H9 (cell line): ENCODE data around the gene SIGLEC8. TPM values are rescaled to one million over a fixed set of nuclear protein-coding genes. Genes with fewer than 3 reads are reported as not detected.
"Not testable (repeated sequence)": the region's sequence is repeated elsewhere in the genome, so short reads cannot be mapped to it uniquely, and the experiment has no call there.

Experiments used
- DNase-seq: peaks from one replicate; pipeline ENCODE4 v3.0.0-alpha.2; 2017
- H2AFZ ChIP-seq: one replicate; pipeline ENCODE4 v1.6.1; 2013; ENCODE audit warnings: mild to moderate bottlenecking, low read length, control low read depth, moderate library complexity
- H2AK5ac ChIP-seq: 2 replicates; pipeline ENCODE4 v1.6.1; 2013; ENCODE audit warnings: low read length, control low read depth, mixed read lengths; ENCODE audit not compliant: insufficient read length
- H2BK120ac ChIP-seq: one replicate; pipeline ENCODE4 v1.6.1; 2013; ENCODE audit warnings: low read depth, mild to moderate bottlenecking, low read length, control low read depth, inconsistent platforms; ENCODE audit not compliant: poor library complexity, severe bottlenecking
- H2BK12ac ChIP-seq: 2 replicates; pipeline ENCODE4 v1.6.1; 2013; ENCODE audit warnings: low read length, control low read depth, mixed read lengths, low read depth; ENCODE audit not compliant: insufficient read length
- H2BK15ac ChIP-seq: 2 replicates; pipeline ENCODE4 v1.6.1; 2013; ENCODE audit warnings: low read depth, low read length, control low read depth
- H2BK20ac ChIP-seq: one replicate; pipeline ENCODE4 v1.6.1; 2013; ENCODE audit warnings: low read depth, mild to moderate bottlenecking, low read length, control low read depth, inconsistent platforms; ENCODE audit not compliant: poor library complexity, severe bottlenecking
- H2BK5ac ChIP-seq: 2 replicates; pipeline ENCODE4 v1.6.1; 2013; ENCODE audit warnings: low read length, control low read depth, mixed read lengths; ENCODE audit not compliant: insufficient read length
- H3K14ac ChIP-seq: 2 replicates; pipeline ENCODE4 v1.6.1; 2013; ENCODE audit warnings: low read length, control low read depth; ENCODE audit not compliant: insufficient read depth
- H3K18ac ChIP-seq: 2 replicates; pipeline ENCODE4 v1.6.1; 2013; ENCODE audit warnings: low read depth, mild to moderate bottlenecking, mixed read lengths, low read length, control low read depth; ENCODE audit not compliant: insufficient read length
- H3K23ac ChIP-seq: 2 replicates; pipeline ENCODE4 v1.6.1; 2013; ENCODE audit warnings: low read length, control low read depth, mixed read lengths, low read depth; ENCODE audit not compliant: insufficient read length
- H3K23me2 ChIP-seq: 2 replicates; pipeline ENCODE4 v1.6.1; 2013; ENCODE audit warnings: low read depth, mild to moderate bottlenecking, mixed read lengths, low read length, control low read depth; ENCODE audit not compliant: insufficient read length, poor library complexity, severe bottlenecking
- H3K27ac ChIP-seq: 2 replicates; pipeline ENCODE4 v1.5.1; 2013; ENCODE audit warnings: low read length, control low read depth, mixed read lengths, low read depth; ENCODE audit not compliant: insufficient read length
- H3K27me3 ChIP-seq: 2 replicates; pipeline ENCODE4 v1.6.1; 2013; ENCODE audit warnings: low read length, control low read depth, inconsistent platforms; ENCODE audit not compliant: insufficient read depth
- H3K4ac ChIP-seq: 2 replicates; pipeline ENCODE4 v1.6.1; 2013; ENCODE audit warnings: low read depth, mild to moderate bottlenecking, control low read depth, inconsistent platforms, low read length, moderate library complexity
- H3K4me1 ChIP-seq: 2 replicates; pipeline ENCODE4 v1.6.1; 2013; ENCODE audit warnings: low read length, control low read depth, inconsistent platforms; ENCODE audit not compliant: insufficient read depth
- H3K4me2 ChIP-seq: 2 replicates; pipeline ENCODE4 v1.6.1; 2013; ENCODE audit warnings: low read length, control low read depth, mixed read lengths; ENCODE audit not compliant: insufficient read length, insufficient read depth
- H3K56ac ChIP-seq: 2 replicates; pipeline ENCODE4 v1.6.1; 2013; ENCODE audit warnings: low read depth, mild to moderate bottlenecking, mixed read lengths, low read length, control low read depth; ENCODE audit not compliant: insufficient read length
- H3K79me1 ChIP-seq: 2 replicates; pipeline ENCODE4 v1.6.1; 2013; ENCODE audit warnings: low read depth, mild to moderate bottlenecking, moderate library complexity, low read length, control low read depth, inconsistent platforms; ENCODE audit not compliant: insufficient read depth, poor library complexity, severe bottlenecking
- H3K79me2 ChIP-seq: 2 replicates; pipeline ENCODE4 v1.6.1; 2013; ENCODE audit warnings: low read length, control low read depth, inconsistent platforms; ENCODE audit not compliant: insufficient read depth
- H3K9ac ChIP-seq: 2 replicates; pipeline ENCODE4 v1.6.1; 2013; ENCODE audit warnings: low read length, control low read depth, mixed read lengths; ENCODE audit not compliant: insufficient read length; ENCODE audit errors: extremely low read depth
- H3K9me3 ChIP-seq: one replicate; pipeline ENCODE4 v1.6.1; 2013; ENCODE audit warnings: low read depth, low read length, inconsistent platforms; ENCODE audit not compliant: control insufficient read depth
- H3T11ph ChIP-seq: one replicate; pipeline ENCODE4 v1.6.1; 2013; ENCODE audit warnings: mild to moderate bottlenecking, low read length, control low read depth, inconsistent platforms
- H4K20me1 ChIP-seq: one replicate; pipeline ENCODE4 v1.6.1; 2013; ENCODE audit not compliant: control insufficient read depth, insufficient read length, insufficient read depth
- H4K5ac ChIP-seq: 2 replicates; pipeline ENCODE4 v1.6.1; 2013; ENCODE audit warnings: low read depth, mild to moderate bottlenecking, mixed read lengths, low read length, control low read depth; ENCODE audit not compliant: insufficient read length
- H4K8ac ChIP-seq: replicated peaks from 2 replicates; pipeline ENCODE4 v1.6.1; 2013; ENCODE audit warnings: low read length, control low read depth, mixed read lengths, low read depth; ENCODE audit not compliant: insufficient read length
- H4K91ac ChIP-seq: 2 replicates; pipeline ENCODE4 v1.6.1; 2013; ENCODE audit warnings: low read depth, mild to moderate bottlenecking, moderate library complexity, mixed read lengths, low read length, control low read depth; ENCODE audit not compliant: insufficient read length
- H3K27ac Mint-ChIP-seq, 3 experiments: 2 replicates in 2 of 3; 3 replicates in 1 of 3; pipeline ENCODE4 v1.8.0; 2020 to 2021; ENCODE audit warnings: mixed read lengths in 3 of 3, mild to moderate bottlenecking in 1 of 3, moderate library complexity in 1 of 3
- H3K27me3 Mint-ChIP-seq: 2 replicates; pipeline ENCODE4 v1.8.0; 2021; ENCODE audit warnings: low read depth, mild to moderate bottlenecking, moderate library complexity, mixed read lengths
- H3K36me3 Mint-ChIP-seq, 3 experiments: 2 replicates in 2 of 3; 3 replicates in 1 of 3; pipeline ENCODE4 v1.8.0; 2020 to 2021; ENCODE audit warnings: low read depth in 3 of 3, mixed read lengths in 3 of 3; ENCODE audit not compliant: insufficient read depth in 1 of 3
- H3K4me1 Mint-ChIP-seq, 2 experiments: 2 replicates each; pipeline ENCODE4 v1.8.0; 2020; ENCODE audit warnings: mixed read lengths in 2 of 2
- H3K4me3 Mint-ChIP-seq, 2 experiments: 2 replicates in 1 of 2; 3 replicates in 1 of 2; pipeline ENCODE4 v1.8.0; 2020 to 2021; ENCODE audit warnings: mild to moderate bottlenecking in 2 of 2, mixed read lengths in 2 of 2, moderate library complexity in 1 of 2
- H3K9me3 Mint-ChIP-seq, 2 experiments: 2 replicates in 1 of 2; 3 replicates in 1 of 2; pipeline ENCODE4 v1.8.0; 2020; ENCODE audit warnings: mild to moderate bottlenecking in 2 of 2, mixed read lengths in 2 of 2, moderate library complexity in 1 of 2
- CTCF ChIP-seq: fragments of 200-600 bp; sonication (generic); conservative IDR thresholded peaks from 3 replicates; pipeline ENCODE4 v1.8.0; 2021; ENCODE audit warnings: antibody characterized with exemption, mild to moderate bottlenecking
- WGBS: extraction: QIAGEN DNeasy Blood & Tissue Kit; methylation state at CpG from one replicate; pipeline ENCODE4 v1.1.7; 2013; ENCODE audit warnings: missing lambda C conversion rate, low lambda C conversion rate, mixed read lengths; ENCODE audit not compliant: insufficient read length; ENCODE audit errors: extremely low coverage; 5-methylcytosine and 5-hydroxymethylcytosine counted together
- total RNA-seq: library from RNA; stranded (reverse); gene quantifications from 2 replicates; pipeline ENCODE4 v1.2.1, GENCODE V29; 2021

Gene SIGLEC8
- total RNA-seq, 1 experiment from 2014 or later = not detected

- H2BK120ac ChIP-seq = no peak within 1 kb of the TSS
- no peak within 1 kb of the TSS for H3K4me2 ChIP-seq
- Mint-ChIP-seq H3K36me3 (peaks cover 0 to 6% (median 2%) of the 10 kb centered on the region in 3 experiments; a peak in 1 of 7 replicates), H3K4me1 (no peaks in the 10 kb centered on the region), H3K9me3 (peaks cover 66 to 95% of the 10 kb centered on the region in 2 experiments), H3K27me3 (peaks cover 24% of the 10 kb centered on the region), H3K4me3 (no peak within 1 kb of the TSS), H3K27ac (no peak within 1 kb of the TSS; a peak in 1 of 7 replicates)
- no peak within 1 kb of the TSS for H3K56ac ChIP-seq
- WGBS = no CpG with 5 or more reads among the region's 12 CpGs
- H2BK12ac ChIP-seq = no peak within 1 kb of the TSS
- H2BK15ac ChIP-seq = no peak within 1 kb of the TSS
- H3K4ac ChIP-seq = no peak within 1 kb of the TSS
- no peak within 1 kb of the TSS for H3K27ac ChIP-seq
- no peak for TF ChIP-seq CTCF
- no peak within 1 kb of the TSS for H2BK5ac ChIP-seq
- H2AFZ ChIP-seq = no peak within 1 kb of the TSS
- no peaks in the 10 kb centered on the region for H3K79me1 ChIP-seq
- no peak within 1 kb of the TSS for H4K8ac ChIP-seq
- H3K27me3 ChIP-seq = no peaks in the 10 kb centered on the region
- no peak within 1 kb of the TSS for H3K9ac ChIP-seq
- no peak within 1 kb of the TSS for H2AK5ac ChIP-seq
- H3K18ac ChIP-seq = no peak within 1 kb of the TSS
- DNase-seq = no peak
- H3K4me1 ChIP-seq = no peaks in the 10 kb centered on the region
- no peak within 1 kb of the TSS for H3T11ph ChIP-seq
- no peaks in the 10 kb centered on the region for H3K23me2 ChIP-seq
- H2BK20ac ChIP-seq = no peak within 1 kb of the TSS
- no peak within 1 kb of the TSS for H4K5ac ChIP-seq
- no peak within 1 kb of the TSS for H3K14ac ChIP-seq
- no peak within 1 kb of the TSS for H4K91ac ChIP-seq
- no peaks in the 10 kb centered on the region for H3K9me3 ChIP-seq
- no peaks in the 10 kb centered on the region for H4K20me1 ChIP-seq
- H3K79me2 ChIP-seq = no peaks in the 10 kb centered on the region
- H3K23ac ChIP-seq = no peak within 1 kb of the TSS
Measured at GRCh38 chr19:51501594-51502263, 43.5 kb upstream of the SIGLEC8 start, which contains the start of gene SIGLEC12. SIGLEC12 (minus strand) TSS chr19:51501800; CDS start chr19:51501733, 67 bp downstream.

GRCh38 chr19:51500931-51501330, 42.7 kb upstream of the SIGLEC8 start:
- H3K9me3 Mint-ChIP-seq = peaks cover 66 to 96% of the 10 kb centered on the region in 2 experiments
- not testable (repeated sequence) for H3K79me1 ChIP-seq, H4K91ac ChIP-seq, H3K9me3 ChIP-seq, H2BK5ac ChIP-seq, H2BK15ac ChIP-seq, H3K79me2 ChIP-seq, H3K14ac ChIP-seq, H2BK12ac ChIP-seq, H3K27me3 ChIP-seq, H3K4me1 Mint-ChIP-seq, DNase-seq, H2BK20ac ChIP-seq, H3K36me3 Mint-ChIP-seq, H2AFZ ChIP-seq, H2BK120ac ChIP-seq, H3K9ac ChIP-seq, H3K18ac ChIP-seq, H4K20me1 ChIP-seq, H3K4ac ChIP-seq, H2AK5ac ChIP-seq, H4K5ac ChIP-seq, H3K4me3 Mint-ChIP-seq, H3T11ph ChIP-seq, H3K4me1 ChIP-seq, H3K27ac ChIP-seq, H4K8ac ChIP-seq, H3K23me2 ChIP-seq, H3K27ac Mint-ChIP-seq, H3K23ac ChIP-seq, H3K4me2 ChIP-seq, H3K56ac ChIP-seq
- peaks cover 26% of the 10 kb centered on the region for H3K27me3 Mint-ChIP-seq
- WGBS = no CpG with 5 or more reads among the region's 8 CpGs
